Upper lobe of right lung (tissue), 1 donor: ENCODE results near the gene KDM4C. TPM values are rescaled to one million over a fixed set of nuclear protein-coding genes. Genes with fewer than 3 reads are reported as not detected.
"Not testable (repeated sequence)": the region's sequence is repeated elsewhere in the genome, so short reads cannot be mapped to it uniquely, and the experiment has no call there.

Source experiments
- ATAC-seq: fragments of 200-7000 bp; cut with Tn5 transposase; one replicate; pipeline ENCODE4 v1.9.1; 2020; ENCODE audit warnings: mild to moderate bottlenecking, moderate library complexity
- DNase-seq: peaks from one replicate; pipeline ENCODE4 v3.0.0-alpha.2; 2020
- H3K27ac ChIP-seq: fragments of 200-600 bp; one replicate; pipeline ENCODE4 v1.8.0; 2022
- H3K27me3 ChIP-seq: fragments of 200-600 bp; one replicate; pipeline ENCODE4 v1.8.0; 2022; ENCODE audit warnings: mild to moderate bottlenecking
- H3K36me3 ChIP-seq: fragments of 200-600 bp; one replicate; pipeline ENCODE4 v1.8.0; 2022
- H3K4me1 ChIP-seq: fragments of 200-600 bp; one replicate; pipeline ENCODE4 v1.8.0; 2022
- H3K4me3 ChIP-seq: fragments of 200-600 bp; one replicate; pipeline ENCODE4 v1.8.0; 2022; ENCODE audit warnings: mild to moderate bottlenecking
- H3K9me3 ChIP-seq: fragments of 200-600 bp; one replicate; pipeline ENCODE4 v1.8.0; 2022
- intact Hi-C: fragments of 100-400 bp; cut with DNase I; formaldehyde crosslinking; loops from one replicate; pipeline ENCODE4 v1.11.0; 2022
- total RNA-seq: library from RNA; stranded (reverse); fragmentation: NEBNext Ultra II Directional; extraction: Animal tissue kit (Norgen Biotek cat#: 25700); gene quantifications from one replicate; pipeline ENCODE4 v1.2.1, GENCODE V29; 2021
- TF ChIP-seq, protein P1 (sequence below): fragments of 200-600 bp; IDR thresholded peaks from one replicate; pipeline ENCODE4 v1.8.0; 2022; ENCODE audit warnings: antibody characterized with exemption
- donor health status: DM: no; HTN: yes; CAD: no; lungs with severe emphysema.

The KDM4C gene
- total RNA-seq, 1 donor from 2014 or later = 37.2 TPM

DNA sequence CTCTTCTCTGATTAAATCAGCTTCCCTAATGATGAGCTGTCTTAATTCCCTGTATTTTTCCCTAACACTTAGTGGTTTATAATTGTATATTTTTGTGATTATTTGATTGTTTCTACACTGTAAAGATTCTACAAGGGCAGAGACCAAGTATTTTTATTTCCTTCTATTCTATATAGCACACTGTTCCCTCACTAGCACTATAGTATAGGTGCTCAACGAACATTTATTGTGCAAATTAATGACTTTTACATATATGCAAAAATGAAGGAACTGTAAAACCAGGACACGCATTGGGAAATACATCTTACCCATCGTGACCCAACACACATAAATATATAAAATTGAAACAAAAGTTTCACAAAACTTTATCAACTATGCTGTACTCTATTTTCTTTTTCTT lies 7.6 kb downstream of the KDM4C start:
- Histone ChIP-seq H3K27ac (no peak overlapping the region), H3K36me3 (no peaks in the 10 kb centered on the region), H3K4me3 (no peak overlapping the region), H3K4me1 (peaks cover 3% of the 10 kb centered on the region), H3K27me3 (no peaks in the 10 kb centered on the region), H3K9me3 (no peaks in the 10 kb centered on the region)
- intact Hi-C loops = no loop called here
- TF ChIP-seq, protein P1, sequence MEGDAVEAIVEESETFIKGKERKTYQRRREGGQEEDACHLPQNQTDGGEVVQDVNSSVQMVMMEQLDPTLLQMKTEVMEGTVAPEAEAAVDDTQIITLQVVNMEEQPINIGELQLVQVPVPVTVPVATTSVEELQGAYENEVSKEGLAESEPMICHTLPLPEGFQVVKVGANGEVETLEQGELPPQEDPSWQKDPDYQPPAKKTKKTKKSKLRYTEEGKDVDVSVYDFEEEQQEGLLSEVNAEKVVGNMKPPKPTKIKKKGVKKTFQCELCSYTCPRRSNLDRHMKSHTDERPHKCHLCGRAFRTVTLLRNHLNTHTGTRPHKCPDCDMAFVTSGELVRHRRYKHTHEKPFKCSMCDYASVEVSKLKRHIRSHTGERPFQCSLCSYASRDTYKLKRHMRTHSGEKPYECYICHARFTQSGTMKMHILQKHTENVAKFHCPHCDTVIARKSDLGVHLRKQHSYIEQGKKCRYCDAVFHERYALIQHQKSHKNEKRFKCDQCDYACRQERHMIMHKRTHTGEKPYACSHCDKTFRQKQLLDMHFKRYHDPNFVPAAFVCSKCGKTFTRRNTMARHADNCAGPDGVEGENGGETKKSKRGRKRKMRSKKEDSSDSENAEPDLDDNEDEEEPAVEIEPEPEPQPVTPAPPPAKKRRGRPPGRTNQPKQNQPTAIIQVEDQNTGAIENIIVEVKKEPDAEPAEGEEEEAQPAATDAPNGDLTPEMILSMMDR = no peak
- no peak for ATAC-seq
- no peak for DNase-seq

- H3K4me1 ChIP-seq = peaks cover 3% of the 10 kb centered on the region
- no peaks in the 10 kb centered on the region for H3K9me3 ChIP-seq
- DNase-seq (no peak), ATAC-seq (no peak)
- no peaks in the 10 kb centered on the region for H3K27me3 ChIP-seq
- no peaks in the 10 kb centered on the region for H3K36me3 ChIP-seq
- H3K4me3 ChIP-seq = no peak overlapping the region
- no peak overlapping the region for H3K27ac ChIP-seq
- TF ChIP-seq, protein P1 = no peak
- intact Hi-C loops = no loop called here
Measured at GRCh38 chr9:6766606-6767005, 8.8 kb downstream of the KDM4C start.

DNA sequence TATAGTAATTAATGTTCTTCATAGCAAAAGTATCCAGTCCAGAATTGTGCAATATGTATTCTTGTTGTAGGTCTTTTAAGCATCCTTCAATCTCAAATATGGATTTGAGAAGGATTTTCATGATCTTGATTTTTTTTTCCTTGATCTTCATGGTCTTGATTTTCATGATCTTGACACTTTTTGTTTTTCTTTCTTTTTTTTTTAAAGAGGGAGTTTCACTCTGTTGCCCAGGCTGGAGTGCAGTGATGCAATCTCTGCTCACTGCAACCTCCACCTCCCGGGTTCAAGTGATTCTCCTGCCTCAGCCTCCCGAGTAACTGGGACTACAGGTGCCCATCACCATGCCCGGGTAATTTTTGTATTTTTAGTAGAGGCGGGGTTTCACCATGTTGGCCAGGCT lies 10.8 kb downstream of the KDM4C start:
- ATAC-seq, H3K27ac ChIP-seq, H3K4me3 ChIP-seq, H3K27me3 ChIP-seq, H3K36me3 ChIP-seq, intact Hi-C loops, H3K9me3 ChIP-seq, DNase-seq, H3K4me1 ChIP-seq: not testable (repeated sequence)

- H3K27ac ChIP-seq = no peak overlapping the region
- H3K9me3 ChIP-seq = no peaks in the 10 kb centered on the region
- H3K36me3 ChIP-seq = no peaks in the 10 kb centered on the region
- no peak overlapping the region for H3K4me3 ChIP-seq
- intact Hi-C loops = no loop called here
- ATAC-seq = no peak
- no peak for DNase-seq
- H3K27me3 ChIP-seq = no peaks in the 10 kb centered on the region
- H3K4me1 ChIP-seq = peaks cover 3% of the 10 kb centered on the region
- TF ChIP-seq, protein P1 = no peak
Measured at GRCh38 chr9:6771722-6772121, 13.9 kb downstream of the KDM4C start.

GRCh38 chr9:6777213-6777902 lies 19.6 kb downstream of the KDM4C start:
- ATAC-seq (no peak), DNase-seq (no peak)
- H3K36me3 ChIP-seq = no peaks in the 10 kb centered on the region
- peaks cover 10% of the 10 kb centered on the region for H3K4me1 ChIP-seq
- TF ChIP-seq, protein P1 = no peak
- no peak overlapping the region for H3K4me3 ChIP-seq
- no peaks in the 10 kb centered on the region for H3K9me3 ChIP-seq
- H3K27me3 ChIP-seq = no peaks in the 10 kb centered on the region
- intact Hi-C loops = no loop called here
- H3K27ac ChIP-seq = no peak overlapping the region

DNA sequence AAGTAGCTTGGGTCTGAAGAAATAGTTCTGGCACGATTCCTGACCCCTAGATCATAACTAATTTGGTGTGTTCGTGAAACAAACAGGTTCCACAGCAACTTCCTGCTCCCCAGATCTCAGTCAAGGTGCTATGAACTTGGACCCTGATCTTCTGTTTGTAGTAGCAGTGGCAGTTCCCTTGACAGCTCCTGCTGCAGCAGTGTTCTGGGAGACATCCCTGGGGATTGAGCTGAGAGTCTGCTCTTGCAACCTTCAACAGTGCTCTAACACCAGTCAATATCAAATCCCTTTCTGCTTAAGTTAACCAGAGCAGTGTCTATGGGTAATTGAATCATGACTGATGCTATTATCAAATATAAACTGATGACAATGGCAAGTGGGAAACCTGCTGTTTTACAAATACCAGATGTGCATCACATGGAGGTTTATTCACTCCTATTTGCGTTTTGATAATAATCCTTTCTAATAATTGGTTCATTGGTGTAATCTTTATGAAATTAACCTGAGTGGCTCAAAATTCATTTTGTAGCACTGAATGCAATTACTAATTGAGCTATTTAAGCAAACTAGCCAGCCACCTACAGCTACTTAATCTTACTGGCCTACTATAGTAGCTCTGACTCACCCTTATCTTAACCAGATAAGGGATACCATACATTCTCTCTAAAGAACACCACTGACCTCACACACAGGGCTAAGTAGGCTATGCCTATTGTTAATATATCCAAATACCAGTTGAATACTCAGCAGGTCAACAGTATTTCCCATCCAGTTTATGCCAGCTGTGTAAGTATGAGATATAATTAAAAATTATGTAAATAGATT lies 21.9 kb downstream of the KDM4C start:
- no peak for DNase-seq
- H3K9me3 ChIP-seq = no peaks in the 10 kb centered on the region
- no peaks in the 10 kb centered on the region for H3K36me3 ChIP-seq
- no peaks in the 10 kb centered on the region for H3K27me3 ChIP-seq
- ATAC-seq = no peak
- TF ChIP-seq, protein P1 = no peak
- H3K4me1 ChIP-seq = peaks cover 11% of the 10 kb centered on the region
- no peak overlapping the region for H3K4me3 ChIP-seq
- H3K27ac ChIP-seq = no peak overlapping the region
- intact Hi-C loops = no loop called here
